ENCODE results near the gene KIF2C. TPM values are rescaled to one million over a fixed set of nuclear protein-coding genes. Genes with fewer than 3 reads are reported as not detected.
A peak's percentile ranks its signal among the peaks of the same experiment; 100 is the strongest.

The KIF2C gene
- total and polyA plus RNA-seq, 2 of the 4 experiments (the other 2 are of a cell fraction): 31.6 to 45.0 TPM

DNA sequence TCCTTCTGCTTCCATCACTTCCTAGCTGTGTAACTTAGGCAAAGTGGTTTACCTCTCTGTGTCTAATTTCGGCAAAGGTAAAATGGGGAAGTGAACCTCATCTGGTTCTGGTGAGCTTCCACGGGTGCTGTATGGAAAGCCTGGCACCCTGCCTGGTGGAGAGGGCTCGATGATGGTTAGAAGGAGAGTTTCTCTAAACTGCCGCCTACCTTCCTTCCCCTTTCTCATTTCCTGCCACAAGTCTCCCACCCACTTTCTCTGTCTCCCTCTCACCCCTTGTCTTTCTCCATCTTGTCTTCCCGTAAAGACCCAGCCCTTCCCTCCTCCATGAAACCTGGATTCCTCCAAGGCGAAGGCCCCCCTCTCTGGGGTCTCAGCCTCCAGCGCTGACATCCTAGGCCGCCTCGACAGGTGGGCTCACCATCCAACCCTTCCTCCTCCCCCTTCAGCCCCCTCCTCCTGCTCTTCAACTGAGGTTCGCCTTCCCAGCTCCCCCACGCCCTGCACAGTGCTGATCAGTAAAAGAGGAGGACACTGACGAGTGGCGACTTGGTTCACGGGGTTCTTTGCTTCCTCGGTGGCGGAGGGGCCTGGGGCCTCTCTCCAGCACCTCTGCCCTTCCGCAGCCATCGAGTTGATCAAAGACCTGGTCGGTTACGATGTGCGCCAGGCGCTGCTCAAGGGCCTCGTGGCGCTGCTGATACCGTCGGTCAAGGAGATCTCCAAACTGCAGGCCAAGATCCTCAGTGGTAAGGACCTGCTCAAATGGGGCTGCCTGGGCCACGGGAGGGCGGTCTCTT, 15.9 kb upstream of the KIF2C start:
- H3K9me1 ChIP-seq (ENCODE audit: insufficient read depth, low read length): peaks cover 6% of the 10 kb centered on the region; the same call in 1 of the 2 replicates
- no peak overlapping the region for H3K18ac ChIP-seq (ENCODE audit: low read depth, low read length)
- H2AK5ac ChIP-seq (ENCODE audit: low read depth, low read length): peak overlapping the region; percentile 50
- H3K36me3 ChIP-seq (ENCODE audit: control insufficient read depth, insufficient read depth, low read length): no peaks in the 10 kb centered on the region
- BruUV-seq (replicated peaks): no TSS peak
- peak overlapping the region; percentile 42 for H2AK9ac ChIP-seq (replicated peaks; ENCODE audit: low read depth, low read length, poor library complexity)
- H4K20me1 ChIP-seq (ENCODE audit: insufficient read depth, low read length): no peaks in the 10 kb centered on the region
- WGBS, 2 experiments (ENCODE audit: extremely low coverage in 2 of 2, insufficient read length in 1 of 2): 90% methylated on average over 13 of the region's 28 CpGs; no CpG with 5 or more reads in 1 of the 2 experiments
- ATAC-seq (ENCODE audit: low read depth) (no peak), DNase-seq (no peak)
- H3K14ac ChIP-seq (replicated peaks; ENCODE audit: low read depth, low read length): no peak overlapping the region
- H2BK5ac ChIP-seq (ENCODE audit: low read depth, low read length, poor library complexity, severe bottlenecking): no peak overlapping the region
- H3K4me3 ChIP-seq (ENCODE audit: insufficient read depth, low read depth, low read length): no peak overlapping the region
- dilution Hi-C loops (cut with HindIII; ENCODE audit: low sequenced_read_pairs, unreplicated experiment) (no loop called here), intact Hi-C loops (cut with micrococcal nuclease) (no loop called here), in situ Hi-C loops (cut with MboI; ENCODE audit: low sequenced_read_pairs) (no loop called here)
- H3K79me1 ChIP-seq (ENCODE audit: low read depth in 1 of 2, low read length in 2 of 2): no peaks in the 10 kb centered on the region
- no peak overlapping the region for H4K91ac ChIP-seq (ENCODE audit: insufficient read depth, low read depth, low read length)
- H3K27ac ChIP-seq (ENCODE audit: insufficient read depth, low read length): no peak overlapping the region
- no peaks in the 10 kb centered on the region for H3K27me3 ChIP-seq (ENCODE audit: control insufficient read depth, insufficient read depth, low read length)
- H3K23ac ChIP-seq (ENCODE audit: low read depth, low read length): no peak overlapping the region
- H3K56ac ChIP-seq (ENCODE audit: extremely low read depth, insufficient read depth, low read length): no peak overlapping the region
- H3K4me2 ChIP-seq (ENCODE audit: low read depth, low read length): no peak overlapping the region
- no peak for TF ChIP-seq CHD1 (IDR thresholded peaks at IDR 0.05; ENCODE audit: low read depth, low read length)
- TF ChIP-seq BHLHE40 (IDR thresholded peaks at IDR 0.05; ENCODE audit: low read depth, low read length): no peak
- no peak for TF ChIP-seq POLR2A (IDR thresholded peaks at IDR 0.05; ENCODE audit: low read depth, low read length)
- no peak for TF ChIP-seq CEBPB (IDR thresholded peaks at IDR 0.05; ENCODE audit: low read depth, low read length)
- no peak for TF ChIP-seq FOS (IDR thresholded peaks at IDR 0.05; ENCODE audit: low read depth, low read length)
- ChIA-PET POLR2A (ENCODE audit: unreplicated experiment) (no interaction called here), CTCF (no interaction called here)
- H3K9me3 ChIP-seq (ENCODE audit: control insufficient read depth, insufficient read depth, low read length): no peaks in the 10 kb centered on the region
- no peak overlapping the region for H2BK20ac ChIP-seq (ENCODE audit: low read depth, low read length)
- H3K4me1 ChIP-seq (ENCODE audit: control insufficient read depth, insufficient read depth, low read length): peaks cover 2% of the 10 kb centered on the region; the same call in 1 of the 2 replicates
- no peak overlapping the region for H4K8ac ChIP-seq (ENCODE audit: low read depth in 2 of 2, low read length in 2 of 2)
- no peak overlapping the region for H2AFZ ChIP-seq (replicated peaks; ENCODE audit: low read length, poor library complexity)
- H2BK120ac ChIP-seq (ENCODE audit: low read depth, low read length): no peak overlapping the region
- H2BK15ac ChIP-seq (ENCODE audit: low read depth, low read length): no peak overlapping the region
- no peak overlapping the region for H3K4ac ChIP-seq (ENCODE audit: low read depth, low read length)
- H4K5ac ChIP-seq (ENCODE audit: low read depth, low read length): no peak overlapping the region
- H3K9ac ChIP-seq (ENCODE audit: low read depth, low read length): no peak overlapping the region

Data from IMR-90 (cell line).